ENCODE results near the gene FLNB. TPM values are rescaled to one million over a fixed set of nuclear protein-coding genes. Genes with fewer than 3 reads are reported as not detected.

Gene FLNB
- total RNA-seq, 1 experiment from 2014 or later: 41.2 TPM

DNA sequence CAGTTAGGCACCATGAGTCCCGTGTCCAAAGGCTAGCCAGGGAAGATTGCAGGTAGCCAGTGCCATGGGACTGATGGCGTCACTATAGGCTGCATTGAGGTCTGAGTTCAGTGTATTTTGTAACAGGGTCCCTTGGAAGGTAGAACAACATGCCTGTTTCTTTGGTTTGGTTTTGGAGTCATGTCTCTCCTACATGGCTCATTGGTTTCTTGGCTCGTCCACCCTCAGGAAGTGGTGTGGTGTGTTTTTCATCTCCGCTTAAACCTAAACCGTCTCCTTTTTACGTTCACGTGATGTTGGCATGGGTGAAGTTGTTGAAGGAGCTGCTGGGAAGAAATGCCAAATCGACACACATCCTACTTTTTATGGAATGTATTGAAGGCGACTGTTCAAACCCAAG, 71.6 kb downstream of the FLNB start:
- H3K27ac ChIP-seq (ENCODE audit: low read depth, low read length, poor library complexity, severe bottlenecking): no peak overlapping the region
- H3K4me1 ChIP-seq (ENCODE audit: insufficient read depth, low read length, poor library complexity, severe bottlenecking): no peaks in the 10 kb centered on the region
- CTCF ChIA-PET: no interaction called here
- TF ChIP-seq, protein P1, sequence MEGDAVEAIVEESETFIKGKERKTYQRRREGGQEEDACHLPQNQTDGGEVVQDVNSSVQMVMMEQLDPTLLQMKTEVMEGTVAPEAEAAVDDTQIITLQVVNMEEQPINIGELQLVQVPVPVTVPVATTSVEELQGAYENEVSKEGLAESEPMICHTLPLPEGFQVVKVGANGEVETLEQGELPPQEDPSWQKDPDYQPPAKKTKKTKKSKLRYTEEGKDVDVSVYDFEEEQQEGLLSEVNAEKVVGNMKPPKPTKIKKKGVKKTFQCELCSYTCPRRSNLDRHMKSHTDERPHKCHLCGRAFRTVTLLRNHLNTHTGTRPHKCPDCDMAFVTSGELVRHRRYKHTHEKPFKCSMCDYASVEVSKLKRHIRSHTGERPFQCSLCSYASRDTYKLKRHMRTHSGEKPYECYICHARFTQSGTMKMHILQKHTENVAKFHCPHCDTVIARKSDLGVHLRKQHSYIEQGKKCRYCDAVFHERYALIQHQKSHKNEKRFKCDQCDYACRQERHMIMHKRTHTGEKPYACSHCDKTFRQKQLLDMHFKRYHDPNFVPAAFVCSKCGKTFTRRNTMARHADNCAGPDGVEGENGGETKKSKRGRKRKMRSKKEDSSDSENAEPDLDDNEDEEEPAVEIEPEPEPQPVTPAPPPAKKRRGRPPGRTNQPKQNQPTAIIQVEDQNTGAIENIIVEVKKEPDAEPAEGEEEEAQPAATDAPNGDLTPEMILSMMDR (conservative IDR thresholded peaks at IDR 0.05; ENCODE audit: low read depth, low read length): no peak
- TF ChIP-seq EZH2 (IDR thresholded peaks at IDR 0.05; ENCODE audit: borderline replicate concordance, low read depth, low read length, poor library complexity, severe bottlenecking): no peak
- H3K4me3 ChIP-seq (ENCODE audit: low read depth, low read length, poor library complexity, severe bottlenecking): no peak overlapping the region
- POLR2A ChIA-PET (ENCODE audit: low non-redundant PET): no interaction called here
- intact Hi-C loops (cut with micrococcal nuclease; ENCODE audit: unreplicated experiment): no loop called here
- DNase-seq (ENCODE audit: low spot score): no peak
- no peaks in the 10 kb centered on the region for H3K9me3 ChIP-seq (ENCODE audit: low read depth, low read length, poor library complexity, severe bottlenecking)
- H3K36me3 ChIP-seq (ENCODE audit: insufficient read depth, low read length, poor library complexity, severe bottlenecking): no peaks in the 10 kb centered on the region
- no TSS peak for BruUV-seq (replicated peaks)
- no peaks in the 10 kb centered on the region for H3K27me3 ChIP-seq (replicated peaks; ENCODE audit: insufficient read depth, low read depth, low read length, poor library complexity)

DNA sequence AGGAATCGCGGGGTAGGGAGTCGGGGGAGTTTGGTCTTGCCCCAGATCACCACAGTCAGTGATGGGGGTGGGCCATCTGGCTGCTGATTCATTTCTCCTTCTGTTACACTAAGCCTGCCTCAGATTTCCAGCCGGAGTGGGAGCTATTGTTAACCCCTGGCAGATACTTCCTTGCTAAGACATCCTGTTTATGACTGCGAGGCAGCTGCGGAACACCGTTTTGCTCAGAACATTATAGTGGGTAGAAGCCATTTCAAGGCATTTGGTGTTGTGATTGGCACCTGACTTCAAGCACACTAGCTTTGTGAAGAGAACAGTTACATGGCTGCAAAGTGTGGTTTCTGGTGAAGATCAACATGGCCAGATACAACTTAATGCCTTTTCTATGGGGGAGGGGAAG, 73.8 kb downstream of the FLNB start:
- intact Hi-C loops (cut with micrococcal nuclease; ENCODE audit: unreplicated experiment): no loop called here
- BruUV-seq (replicated peaks): no TSS peak
- POLR2A ChIA-PET (ENCODE audit: low non-redundant PET): no interaction called here

DNA sequence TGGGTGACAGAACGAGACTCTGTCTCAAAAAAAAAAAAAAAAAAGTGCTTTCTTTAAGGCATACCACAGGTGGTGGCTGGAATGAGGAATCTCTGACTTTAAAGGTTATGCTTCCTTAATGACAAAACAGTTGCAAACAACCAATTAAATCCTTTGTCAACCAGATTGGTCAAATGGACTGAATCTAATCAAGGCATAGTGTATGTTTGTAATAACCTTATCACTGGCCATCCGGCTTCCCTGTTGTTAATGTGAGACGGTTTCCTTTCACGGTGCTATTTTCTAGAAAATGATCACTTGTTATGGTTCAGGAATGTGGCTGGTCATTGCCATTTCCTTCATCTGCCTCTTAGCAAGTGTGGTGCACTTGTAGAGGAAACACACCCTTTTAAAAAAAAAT, 75.9 kb downstream of the FLNB start:
- Histone ChIP-seq H3K4me3 (ENCODE audit: low read depth, low read length, poor library complexity, severe bottlenecking) (no peak overlapping the region), H3K27me3 (replicated peaks; ENCODE audit: insufficient read depth, low read depth, low read length, poor library complexity) (no peaks in the 10 kb centered on the region), H3K9me3 (ENCODE audit: low read depth, low read length, poor library complexity, severe bottlenecking) (no peaks in the 10 kb centered on the region), H3K36me3 (ENCODE audit: insufficient read depth, low read length, poor library complexity, severe bottlenecking) (no peaks in the 10 kb centered on the region), H3K27ac (ENCODE audit: low read depth, low read length, poor library complexity, severe bottlenecking) (no peak overlapping the region), H3K4me1 (ENCODE audit: insufficient read depth, low read length, poor library complexity, severe bottlenecking) (no peaks in the 10 kb centered on the region)
- intact Hi-C loops (cut with micrococcal nuclease; ENCODE audit: unreplicated experiment): no loop called here
- CTCF ChIA-PET: no interaction called here
- TF ChIP-seq, protein P1 (conservative IDR thresholded peaks at IDR 0.05; ENCODE audit: low read depth, low read length): no peak
- TF ChIP-seq EZH2 (IDR thresholded peaks at IDR 0.05; ENCODE audit: borderline replicate concordance, low read depth, low read length, poor library complexity, severe bottlenecking): no peak
- POLR2A ChIA-PET (ENCODE audit: low non-redundant PET): no interaction called here
- BruUV-seq (replicated peaks): no TSS peak
- no peak for DNase-seq (ENCODE audit: low spot score)

More for the DNA sequence above, 73.8 kb downstream of the FLNB start:
- Histone ChIP-seq H3K4me1 (ENCODE audit: insufficient read depth, low read length, poor library complexity, severe bottlenecking) (no peaks in the 10 kb centered on the region), H3K27me3 (replicated peaks; ENCODE audit: insufficient read depth, low read depth, low read length, poor library complexity) (no peaks in the 10 kb centered on the region), H3K36me3 (ENCODE audit: insufficient read depth, low read length, poor library complexity, severe bottlenecking) (no peaks in the 10 kb centered on the region), H3K4me3 (ENCODE audit: low read depth, low read length, poor library complexity, severe bottlenecking) (no peak overlapping the region), H3K9me3 (ENCODE audit: low read depth, low read length, poor library complexity, severe bottlenecking) (no peaks in the 10 kb centered on the region), H3K27ac (ENCODE audit: low read depth, low read length, poor library complexity, severe bottlenecking) (no peak overlapping the region)
- TF ChIP-seq EZH2 (IDR thresholded peaks at IDR 0.05; ENCODE audit: borderline replicate concordance, low read depth, low read length, poor library complexity, severe bottlenecking): no peak
- CTCF ChIA-PET: no interaction called here
- DNase-seq (ENCODE audit: low spot score): no peak

DNA sequence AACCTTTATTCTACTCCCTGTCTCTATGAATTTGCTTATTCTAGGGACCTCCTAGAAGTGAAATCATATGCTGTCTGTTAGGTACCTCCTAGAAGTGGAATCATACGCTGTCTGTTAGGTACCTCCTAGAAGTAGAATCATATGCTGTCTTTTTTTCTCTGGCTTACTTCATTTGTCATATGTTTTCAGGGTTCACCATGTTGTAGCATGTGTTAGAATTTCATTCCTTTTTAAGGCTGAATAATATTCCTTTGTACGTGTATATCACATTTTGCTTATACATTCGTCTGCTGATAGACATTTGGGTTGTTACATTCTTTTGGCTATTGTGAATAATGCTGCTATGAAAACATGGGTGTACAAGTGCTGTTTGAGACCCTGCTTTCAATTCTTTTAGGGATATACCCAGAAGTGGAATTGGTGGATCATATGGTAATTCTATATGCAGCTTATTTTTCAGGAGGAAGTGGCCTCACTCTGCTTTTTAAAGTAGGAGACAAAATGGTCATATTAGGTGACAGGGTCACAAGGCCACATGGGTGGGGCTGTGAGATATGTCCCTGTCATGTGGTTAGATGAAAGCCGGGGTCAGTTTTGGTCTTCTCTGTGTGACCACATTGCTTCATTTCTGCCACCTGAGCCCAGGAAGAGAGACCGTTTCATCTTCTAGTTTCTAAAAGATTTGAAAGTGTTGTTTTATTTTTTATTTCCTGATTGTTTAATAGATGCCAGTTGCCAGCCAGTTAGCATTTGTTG, 76.7 kb downstream of the FLNB start:
- Histone ChIP-seq H3K4me3 (ENCODE audit: low read depth, low read length, poor library complexity, severe bottlenecking) (no peak overlapping the region), H3K27me3 (replicated peaks; ENCODE audit: insufficient read depth, low read depth, low read length, poor library complexity) (no peaks in the 10 kb centered on the region), H3K27ac (ENCODE audit: low read depth, low read length, poor library complexity, severe bottlenecking) (no peak overlapping the region), H3K9me3 (ENCODE audit: low read depth, low read length, poor library complexity, severe bottlenecking) (no peaks in the 10 kb centered on the region), H3K36me3 (ENCODE audit: insufficient read depth, low read length, poor library complexity, severe bottlenecking) (no peaks in the 10 kb centered on the region), H3K4me1 (ENCODE audit: insufficient read depth, low read length, poor library complexity, severe bottlenecking) (no peaks in the 10 kb centered on the region)
- intact Hi-C loops (cut with micrococcal nuclease; ENCODE audit: unreplicated experiment): no loop called here
- BruUV-seq (replicated peaks): no TSS peak
- TF ChIP-seq, protein P1 (conservative IDR thresholded peaks at IDR 0.05; ENCODE audit: low read depth, low read length): no peak
- no peak for TF ChIP-seq EZH2 (IDR thresholded peaks at IDR 0.05; ENCODE audit: borderline replicate concordance, low read depth, low read length, poor library complexity, severe bottlenecking)
- no peak for DNase-seq (ENCODE audit: low spot score)
- POLR2A ChIA-PET (ENCODE audit: low non-redundant PET): no interaction called here
- CTCF ChIA-PET: no interaction called here

Data from A673 (cell line).